ENCODE measurements around the gene GIPC3.

Gene GIPC3, protein sequence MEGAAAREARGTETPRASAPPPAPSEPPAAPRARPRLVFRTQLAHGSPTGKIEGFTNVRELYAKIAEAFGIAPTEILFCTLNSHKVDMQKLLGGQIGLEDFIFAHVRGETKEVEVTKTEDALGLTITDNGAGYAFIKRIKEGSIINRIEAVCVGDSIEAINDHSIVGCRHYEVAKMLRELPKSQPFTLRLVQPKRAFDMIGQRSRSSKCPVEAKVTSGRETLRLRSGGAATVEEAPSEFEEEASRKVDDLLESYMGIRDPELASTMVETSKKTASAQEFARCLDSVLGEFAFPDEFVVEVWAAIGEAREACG

DNA sequence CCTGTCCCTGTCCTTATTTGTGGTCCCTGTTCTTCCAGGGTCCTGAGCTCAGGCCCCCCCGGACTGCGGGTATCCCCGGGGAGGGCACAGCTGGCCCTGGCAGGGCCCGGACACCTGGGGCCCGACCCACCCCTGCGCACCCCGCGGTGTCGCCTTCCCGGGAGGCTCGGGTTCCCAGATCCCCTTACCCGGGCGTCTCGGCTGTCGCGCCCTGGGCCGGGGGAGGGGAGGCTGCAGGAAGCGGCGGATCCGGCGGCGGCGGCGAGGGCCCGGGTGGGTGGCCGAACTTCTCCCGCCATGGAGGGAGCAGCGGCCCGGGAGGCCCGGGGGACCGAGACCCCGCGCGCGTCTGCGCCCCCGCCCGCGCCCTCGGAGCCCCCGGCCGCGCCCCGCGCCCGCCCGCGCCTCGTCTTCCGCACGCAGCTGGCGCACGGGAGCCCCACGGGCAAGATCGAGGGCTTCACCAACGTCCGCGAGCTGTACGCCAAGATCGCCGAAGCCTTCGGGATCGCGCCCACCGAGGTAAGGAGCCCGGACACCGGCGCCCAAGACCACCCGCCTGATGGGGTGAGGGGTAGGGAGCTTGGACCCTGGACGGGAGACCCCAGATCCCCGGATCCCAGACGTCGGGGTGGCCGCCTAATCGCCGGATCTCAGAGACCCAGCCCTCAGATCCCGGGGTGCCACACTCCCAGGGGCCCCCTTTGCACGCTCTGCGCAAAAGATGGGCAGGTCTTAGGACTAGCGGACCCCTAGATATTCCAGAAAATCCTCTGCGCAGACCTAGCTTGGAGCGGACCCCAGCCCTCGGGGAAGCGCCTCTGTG is at the start of gene GIPC3:
GIPC3 (plus strand) TSS at position 178 of the 826 bp plus-strand sequence; CDS start at position 298, 120 bp downstream.
- DNase-seq = peak in 1 of 3 experiments; percentile 32

DNA sequence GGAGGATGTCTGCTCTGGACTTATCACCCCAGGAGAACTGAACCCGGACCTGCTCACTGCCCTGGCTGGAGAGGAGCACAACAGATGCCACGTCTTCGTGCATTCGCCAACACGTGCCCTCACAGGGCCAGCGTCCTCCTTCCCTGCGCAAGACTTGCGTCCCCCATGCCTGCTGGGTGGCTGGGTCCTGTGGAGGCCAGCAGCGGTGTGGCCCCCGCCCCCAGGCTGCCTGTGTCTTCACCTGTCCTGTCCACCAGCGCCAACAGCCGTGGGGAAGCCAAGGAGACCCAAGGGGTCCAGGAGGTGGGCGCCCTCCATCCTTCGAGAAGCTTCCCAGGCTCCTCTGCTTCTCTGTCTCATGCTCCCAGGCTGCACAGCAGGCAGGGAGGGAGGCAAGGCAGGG is 49.7 kb upstream of the GIPC3 start:
- no peak for DNase-seq

DNA sequence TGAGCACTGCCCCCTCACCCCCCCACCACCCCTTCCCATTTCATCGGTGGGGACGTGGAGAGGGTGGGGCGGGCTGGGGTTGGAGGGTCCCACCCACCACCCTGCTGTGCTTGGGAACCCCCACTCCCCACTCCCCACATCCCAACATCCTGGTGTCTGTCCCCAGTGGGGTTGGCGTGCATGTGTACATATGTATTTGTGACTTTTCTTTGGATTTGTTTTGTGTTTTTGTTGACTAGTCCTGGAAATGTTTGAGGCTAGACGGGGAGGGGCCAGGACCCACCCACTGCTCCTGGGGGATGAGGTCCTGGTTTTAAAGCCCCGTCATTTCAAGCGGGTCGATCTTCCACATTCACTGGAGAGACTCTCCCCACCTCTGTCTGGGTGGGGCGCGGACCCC is 49.3 kb upstream of the GIPC3 start:
- DNase-seq = no peak

DNA sequence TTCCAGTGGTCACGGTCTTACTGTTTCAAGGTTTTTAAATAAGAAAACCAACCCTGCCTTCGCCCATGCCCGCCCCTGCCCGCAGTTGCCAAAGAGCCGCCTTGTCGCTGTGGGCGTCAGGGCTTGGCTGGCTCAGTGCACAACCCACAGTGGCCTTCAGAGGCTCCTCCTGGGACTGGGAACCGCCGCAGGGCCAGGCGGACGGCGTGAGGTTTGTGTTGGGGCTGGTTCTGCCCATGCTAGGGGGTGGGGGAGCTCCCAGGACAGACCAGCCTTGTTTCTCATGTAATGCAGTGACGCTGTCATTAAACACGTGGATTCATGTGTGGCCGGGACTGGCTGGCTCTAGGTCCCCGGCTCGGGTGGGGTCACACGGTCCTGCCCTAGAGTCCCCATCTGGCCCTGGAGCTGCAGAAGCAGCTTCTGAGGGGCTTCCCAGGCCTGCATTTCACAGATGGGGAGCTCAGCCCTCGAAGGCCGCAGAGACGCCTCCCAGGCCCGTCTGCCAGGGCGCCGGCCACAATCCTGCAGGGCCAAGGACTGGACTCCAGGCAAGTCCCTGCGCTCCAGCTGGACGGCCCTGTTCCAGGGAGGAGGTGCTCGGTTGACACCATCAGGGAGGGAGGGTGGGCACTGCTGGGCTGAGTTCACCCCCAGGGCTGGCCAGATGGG is 48.7 kb upstream of the GIPC3 start:
- no peak for DNase-seq

DNA sequence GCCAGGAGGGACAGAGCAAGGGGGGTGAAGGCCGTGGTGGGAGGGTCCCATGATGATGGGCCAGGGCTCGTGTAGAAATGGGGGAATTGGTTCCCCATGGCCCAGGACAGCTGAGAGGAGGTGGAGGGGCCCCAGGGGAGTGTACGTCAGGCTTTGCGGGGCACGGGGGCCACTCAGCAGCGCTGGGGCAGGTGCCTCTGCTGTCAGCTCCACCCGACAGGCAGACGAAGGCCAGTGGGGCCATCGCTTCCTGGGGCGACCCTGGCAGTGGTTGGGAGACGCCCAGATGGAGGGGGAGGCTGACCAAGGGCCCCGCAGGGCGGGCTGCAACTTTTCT is 48.2 kb upstream of the GIPC3 start:
- DNase-seq = no peak

DNA sequence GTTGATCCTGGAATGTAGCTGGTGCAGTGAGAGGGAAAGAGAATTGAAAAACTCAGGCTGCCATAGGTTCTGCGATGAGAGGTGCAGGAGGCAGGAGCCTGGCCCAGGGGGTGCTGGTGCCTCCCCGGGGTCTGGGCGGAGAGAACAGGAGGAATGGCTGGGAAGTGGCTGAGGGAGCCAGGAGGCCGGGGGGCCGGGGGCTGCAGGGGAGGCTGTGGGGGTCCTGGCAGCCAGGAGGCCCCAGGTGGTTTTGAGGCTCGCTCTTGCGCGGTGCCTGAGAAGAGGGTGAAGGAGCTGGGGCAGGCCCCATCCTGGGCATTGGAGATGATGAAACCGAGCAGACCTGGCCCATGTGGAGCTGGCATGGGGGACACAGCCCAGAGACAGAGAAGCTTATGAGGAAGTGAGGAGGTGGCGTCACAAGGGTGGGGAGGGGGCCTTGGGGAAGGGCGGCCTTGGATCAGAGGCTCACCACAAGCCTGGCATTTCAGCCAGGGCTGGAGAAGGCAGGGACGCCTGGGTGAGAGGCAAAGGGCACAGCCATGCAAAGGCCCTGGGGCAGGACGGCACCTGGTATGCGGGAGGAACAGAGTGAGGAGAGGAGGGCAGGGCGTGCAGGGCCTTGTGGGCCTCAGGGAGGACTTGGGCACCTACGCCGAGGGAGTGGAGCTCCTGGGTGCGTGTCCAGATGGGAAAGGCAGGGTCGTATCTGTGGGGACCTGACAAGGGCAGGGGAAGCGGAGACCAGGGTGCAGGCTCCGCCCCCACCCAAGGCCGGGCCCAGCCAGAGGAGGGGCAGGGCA is 47.6 kb upstream of the GIPC3 start:
- DNase-seq = no peak

DNA sequence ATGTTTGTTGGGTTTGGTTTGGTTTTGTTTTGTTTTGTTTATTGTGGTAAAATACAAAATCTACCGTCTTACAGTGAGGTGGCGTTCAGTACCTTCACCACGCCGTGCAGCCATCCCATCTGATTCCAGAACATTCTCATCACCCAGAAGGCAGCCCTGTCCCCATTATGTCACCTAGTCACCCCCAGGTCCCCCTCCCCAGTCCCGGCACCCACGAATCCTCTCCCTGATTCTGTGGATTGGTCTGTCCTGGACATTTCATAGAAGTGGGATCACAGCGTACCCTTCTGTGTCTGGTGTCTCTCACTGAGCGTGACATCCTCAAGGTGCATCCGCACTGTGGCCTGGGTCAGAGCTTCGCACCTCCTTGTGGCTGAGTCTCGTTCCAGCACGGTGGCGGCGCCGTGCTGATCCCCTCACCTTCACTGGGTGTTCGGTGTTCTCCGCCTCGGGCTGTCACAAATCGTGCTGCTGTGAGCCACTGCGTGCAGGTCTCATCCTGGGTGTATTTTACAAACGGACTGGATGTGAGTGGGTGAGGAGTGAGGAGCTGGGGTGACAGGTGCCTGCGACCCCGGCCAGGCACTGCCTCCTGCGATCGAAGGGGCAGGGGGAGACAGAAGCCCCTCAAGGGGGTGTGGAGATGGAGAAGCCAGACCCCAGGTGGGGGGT is 46.9 kb upstream of the GIPC3 start:
- no peak for DNase-seq

DNA sequence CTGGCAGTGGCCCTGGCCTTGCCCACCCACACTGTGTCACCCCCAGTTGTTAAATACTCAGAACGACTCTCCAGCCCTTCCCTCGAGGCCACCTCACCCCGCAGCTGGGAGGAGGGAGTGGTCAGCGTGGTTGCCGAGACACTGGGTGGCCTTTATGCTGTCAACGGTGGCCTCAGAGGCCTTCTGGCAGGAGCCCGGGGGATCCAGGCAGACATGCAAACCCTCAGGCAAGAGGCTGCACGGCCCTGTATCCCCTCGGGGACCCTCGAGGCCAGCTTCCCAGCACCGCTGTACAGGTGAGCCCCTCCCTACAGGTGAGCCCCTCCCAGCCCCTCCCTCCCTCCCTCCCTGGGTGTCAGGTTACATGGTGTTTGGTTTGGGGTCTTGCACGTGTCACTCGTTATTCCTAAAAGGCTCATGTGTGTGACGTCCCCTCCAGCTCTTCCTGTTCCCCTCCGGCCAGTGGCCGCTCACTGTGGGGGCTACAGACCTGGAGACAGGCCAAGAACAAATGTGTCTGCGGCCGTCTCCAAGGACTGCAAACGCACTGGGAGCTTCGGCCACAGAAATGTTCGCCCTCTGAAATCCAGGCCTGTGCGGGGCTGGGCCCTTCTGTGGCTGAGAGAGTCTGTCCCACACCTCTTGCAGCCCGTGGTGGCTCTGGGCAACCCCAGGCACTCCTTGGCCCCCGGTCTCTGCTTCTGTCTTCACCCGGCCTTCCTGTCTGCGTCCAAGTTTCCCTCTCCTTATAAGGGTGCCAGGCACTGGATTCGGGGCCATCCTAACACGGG is 46.1 kb upstream of the GIPC3 start, which contains the start of gene TEKTIP1:
TEKTIP1 (plus strand) TSS at position 210 of the 791 bp plus-strand sequence; CDS start at position 214, 4 bp downstream.
- DNase-seq = peak in 1 of 3 experiments; percentile 31

DNA sequence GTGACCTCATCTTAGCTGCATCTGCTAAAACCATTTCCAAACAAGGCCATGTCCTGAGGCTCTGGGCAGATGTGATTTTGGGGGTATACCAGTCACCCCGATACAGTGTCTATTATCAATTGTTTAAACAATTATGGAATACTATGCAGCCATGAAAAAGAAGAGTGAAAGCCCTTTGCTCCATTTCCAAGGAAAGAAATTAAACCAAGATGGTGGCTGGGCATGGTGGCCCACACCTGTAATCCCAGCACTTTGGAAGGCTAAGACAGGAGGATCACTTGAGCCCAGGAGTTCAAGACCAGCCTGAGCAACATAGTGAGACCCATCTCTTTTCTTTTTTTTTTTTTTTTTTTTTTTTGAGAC is 45.5 kb upstream of the GIPC3 start:
- no peak for DNase-seq

DNA sequence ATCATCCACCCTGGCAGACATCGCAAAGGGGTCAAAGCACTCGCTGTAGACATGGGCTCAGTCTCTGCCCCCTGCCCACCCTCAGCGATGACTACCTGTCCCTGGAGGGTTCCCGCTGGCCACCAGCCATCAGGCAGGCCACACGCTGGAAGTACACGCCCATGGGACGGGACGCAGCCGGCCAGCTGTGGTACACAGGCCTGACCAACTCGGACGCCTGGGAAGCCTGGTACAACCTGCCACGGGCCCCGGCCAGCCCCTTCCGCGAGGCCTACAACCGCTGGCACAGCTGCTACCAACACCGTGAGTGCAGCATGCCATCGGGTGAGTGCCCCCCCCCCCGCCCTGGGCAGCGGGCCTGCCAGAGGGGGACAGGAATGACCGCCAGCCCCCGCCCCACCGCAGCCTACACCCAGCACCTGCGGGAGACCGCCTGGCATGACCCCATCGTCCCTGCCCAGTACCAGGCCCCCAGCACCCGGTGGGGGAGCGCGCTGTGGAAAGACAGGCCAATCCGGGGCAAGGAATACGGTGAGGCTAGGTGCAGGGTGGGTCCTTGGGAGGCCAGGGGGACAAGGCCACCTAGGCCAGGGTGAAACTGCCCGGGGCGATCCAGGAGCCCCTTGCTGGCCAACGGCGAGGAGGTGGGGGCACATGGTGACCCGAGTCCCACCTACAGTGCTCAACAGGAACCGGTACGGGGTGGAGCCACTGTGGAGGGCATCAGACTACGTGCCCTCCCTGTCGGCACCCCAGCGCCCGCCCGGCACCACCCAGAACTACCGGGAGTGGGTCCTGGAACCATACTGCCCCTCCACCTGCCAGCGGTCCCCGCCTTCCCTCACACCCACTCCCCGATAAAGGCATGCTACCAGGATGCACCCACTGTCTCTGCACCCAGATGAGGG is 41.9 kb upstream of the GIPC3 start:
- DNase-seq = no peak

DNA sequence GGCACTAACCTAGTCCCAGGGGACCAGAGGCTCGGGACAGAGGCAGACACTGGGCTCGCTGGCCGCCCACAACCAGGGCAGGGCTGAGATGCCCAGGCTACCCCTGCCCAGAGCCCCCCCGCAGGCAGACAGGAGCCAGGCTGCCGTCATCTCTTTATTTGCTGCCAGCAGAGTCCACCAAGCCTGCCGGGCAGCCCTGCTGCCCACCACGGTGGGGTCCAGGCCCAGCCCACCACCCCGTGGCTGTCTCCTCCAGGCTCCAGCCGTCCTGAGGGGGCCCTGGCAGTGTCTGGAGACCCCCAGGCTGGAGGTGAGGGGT is 41.3 kb upstream of the GIPC3 start:
- no peak for DNase-seq

DNA sequence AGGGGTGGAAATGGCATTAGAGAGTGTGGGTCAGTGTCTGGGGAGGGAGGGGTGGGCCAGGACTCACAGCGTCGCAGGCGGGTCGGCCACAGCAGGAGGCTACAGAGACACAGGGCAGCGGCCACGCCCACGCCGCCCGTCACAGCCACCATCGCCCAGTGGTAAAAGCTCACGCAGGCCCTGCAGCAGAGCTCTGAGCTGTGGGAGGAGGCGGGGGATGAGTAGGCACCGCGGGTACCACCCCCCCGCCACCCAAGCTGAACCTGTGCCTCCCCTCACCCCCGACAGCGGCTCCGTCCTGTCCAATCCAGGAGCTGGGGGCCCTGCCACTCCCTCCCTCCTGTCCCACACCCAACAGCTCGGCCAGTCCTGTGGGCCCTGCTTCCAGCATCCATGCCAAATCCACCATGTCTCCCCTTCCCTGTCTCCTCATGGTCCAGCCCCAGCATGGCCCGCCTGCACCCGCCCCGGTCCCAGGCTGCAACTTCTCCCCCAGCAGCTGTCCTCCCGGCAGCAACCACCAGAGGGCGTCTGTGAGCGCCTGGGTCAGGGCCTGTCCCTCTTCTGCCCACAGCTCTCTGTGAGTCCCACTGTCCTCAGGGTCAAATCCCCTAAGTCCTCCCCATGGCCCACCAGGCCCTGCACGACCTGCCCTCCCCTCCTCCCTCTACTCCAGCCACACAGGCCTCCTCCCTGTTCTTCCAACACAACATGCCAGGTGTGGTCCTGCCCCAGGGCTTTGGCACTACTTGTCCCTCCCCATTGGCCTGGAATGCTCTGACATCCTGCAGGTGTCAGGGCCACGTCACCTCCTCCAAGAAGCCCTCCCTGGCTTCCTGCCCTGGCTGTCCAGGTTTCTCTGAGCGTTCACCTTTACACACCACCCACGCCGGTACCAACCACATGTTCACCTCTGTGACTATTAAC is 40.3 kb upstream of the GIPC3 start:
- peak; percentile 42 to 65 (median 43) for DNase-seq

DNA sequence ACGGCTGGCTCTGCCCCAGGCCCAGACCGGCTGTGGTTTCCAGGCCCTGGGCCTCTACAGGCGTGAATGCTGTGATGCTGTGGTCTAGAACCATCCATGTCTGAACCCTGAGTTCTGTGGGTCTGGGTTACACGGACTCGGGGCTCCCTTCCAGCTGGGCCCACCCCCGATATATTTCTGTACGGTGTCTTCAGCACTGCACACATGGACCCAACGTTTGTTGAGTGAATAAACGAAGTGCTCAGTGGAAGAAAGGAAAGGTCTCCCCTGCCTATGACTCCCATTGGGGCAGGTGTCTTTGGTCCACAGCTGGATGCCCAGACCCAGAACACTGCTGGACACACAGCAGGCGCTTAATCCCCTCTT is 39.6 kb upstream of the GIPC3 start:
- DNase-seq = no peak

DNA sequence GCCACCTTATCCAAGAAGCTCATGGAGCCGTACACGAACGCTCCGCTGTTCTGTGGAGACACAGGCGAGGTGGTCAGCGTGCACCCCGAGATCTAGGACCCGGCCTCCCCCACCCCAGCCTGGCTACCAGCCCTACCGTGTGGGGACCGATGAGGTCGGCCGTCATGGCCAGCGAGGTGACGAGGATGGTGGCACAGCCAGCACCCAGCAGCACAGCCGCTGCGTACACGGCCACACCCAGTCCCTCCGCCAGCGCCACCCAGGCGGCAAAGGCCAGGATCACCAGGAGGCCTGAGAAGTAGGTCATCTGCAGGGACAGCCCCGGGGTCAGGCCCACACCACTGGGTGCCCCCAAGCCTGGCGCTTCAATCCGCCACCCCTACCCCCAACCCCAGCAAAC is 39.2 kb upstream of the GIPC3 start:
- no peak for DNase-seq

DNA sequence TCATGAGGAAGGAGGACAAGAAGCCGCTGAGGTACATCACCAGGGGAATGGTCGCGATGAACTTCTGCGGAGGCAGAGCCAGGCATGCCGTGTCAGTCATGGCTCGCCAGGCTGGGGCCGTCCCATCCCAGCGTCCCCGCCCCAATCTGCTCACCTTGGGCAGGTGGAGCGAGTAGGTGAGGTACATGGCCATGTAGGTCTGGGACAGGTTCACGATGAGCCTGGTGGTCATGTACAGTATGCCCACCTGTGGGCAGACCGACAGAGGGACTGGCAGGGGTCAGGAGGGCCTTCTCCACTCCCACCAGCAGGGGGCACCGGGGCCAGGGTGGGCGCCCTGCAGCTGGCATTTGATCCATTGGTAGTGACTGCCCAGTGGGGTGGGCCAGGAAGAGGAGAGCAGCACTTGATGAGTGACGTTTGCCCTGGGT is 38.0 kb upstream of the GIPC3 start:
- no peak for DNase-seq

DNA sequence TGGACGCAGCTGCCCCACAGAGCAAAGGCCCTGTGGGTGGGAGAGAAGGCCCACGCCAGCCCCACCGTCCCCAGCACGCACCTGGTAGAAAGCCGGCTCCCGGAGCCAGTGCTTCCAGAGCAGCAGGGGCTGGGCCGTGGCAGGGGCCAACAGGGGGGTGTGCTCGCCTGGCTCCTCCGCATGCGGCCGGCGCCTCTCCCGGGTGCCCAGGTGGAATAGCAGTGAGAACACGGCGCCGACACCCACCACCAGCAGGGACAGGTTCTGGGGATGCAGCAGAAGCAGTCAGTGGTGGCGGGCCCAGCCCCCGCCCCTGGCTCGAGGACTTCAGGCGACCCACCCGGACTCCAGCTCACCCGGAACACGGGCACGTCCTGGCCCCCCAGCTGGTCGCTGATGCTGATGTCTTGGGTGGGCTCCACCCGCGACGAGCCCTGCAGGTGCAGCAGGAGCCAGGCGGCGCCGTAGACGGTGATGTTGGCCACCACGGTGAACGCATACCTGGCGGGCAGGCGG is 37.5 kb upstream of the GIPC3 start:
- DNase-seq = no peak

DNA sequence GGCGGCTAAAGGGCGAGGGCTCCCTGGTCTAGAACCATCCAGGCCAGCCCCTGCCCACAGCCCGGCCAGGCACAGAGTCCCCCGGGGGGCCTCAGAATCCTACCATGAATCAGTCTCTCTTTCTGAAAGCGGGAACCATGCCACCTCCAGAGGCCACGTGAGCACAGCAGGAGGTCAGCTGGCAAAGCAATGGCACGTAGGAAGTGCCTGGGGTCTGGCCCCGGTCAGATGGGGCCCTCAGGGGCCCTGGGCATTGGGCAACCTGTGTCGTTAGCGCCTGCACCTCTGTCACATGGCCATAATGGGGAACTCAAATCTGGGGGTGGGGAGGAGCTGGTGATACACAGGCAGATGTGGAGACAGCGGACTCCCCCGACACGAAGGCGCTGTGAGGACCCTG is 36.7 kb upstream of the GIPC3 start:
- no peak for DNase-seq

DNA sequence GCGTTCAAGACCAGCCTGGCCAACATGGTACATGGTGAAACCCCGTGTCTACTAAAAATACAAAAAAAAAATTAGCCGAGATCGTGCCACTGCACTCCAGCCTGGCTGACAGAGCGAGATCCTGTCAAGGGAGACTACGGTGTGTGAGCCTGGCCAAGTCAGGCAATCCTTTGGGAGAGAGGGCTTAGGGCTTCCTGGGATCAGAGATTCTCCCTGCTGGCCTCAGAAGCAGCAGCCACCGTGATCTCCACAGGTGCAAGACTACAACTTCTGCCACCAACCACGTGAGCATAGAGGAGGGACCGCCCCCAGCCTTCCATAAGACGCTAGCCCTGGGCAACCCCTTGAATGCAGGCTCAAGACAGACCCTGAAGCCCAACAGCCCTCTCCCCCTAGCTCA is 35.5 kb upstream of the GIPC3 start:
- DNase-seq = no peak

Data from NCI-H1417 (cell line).